ENCODE data around the gene ARAP2.

ARAP2 gene

DNA sequence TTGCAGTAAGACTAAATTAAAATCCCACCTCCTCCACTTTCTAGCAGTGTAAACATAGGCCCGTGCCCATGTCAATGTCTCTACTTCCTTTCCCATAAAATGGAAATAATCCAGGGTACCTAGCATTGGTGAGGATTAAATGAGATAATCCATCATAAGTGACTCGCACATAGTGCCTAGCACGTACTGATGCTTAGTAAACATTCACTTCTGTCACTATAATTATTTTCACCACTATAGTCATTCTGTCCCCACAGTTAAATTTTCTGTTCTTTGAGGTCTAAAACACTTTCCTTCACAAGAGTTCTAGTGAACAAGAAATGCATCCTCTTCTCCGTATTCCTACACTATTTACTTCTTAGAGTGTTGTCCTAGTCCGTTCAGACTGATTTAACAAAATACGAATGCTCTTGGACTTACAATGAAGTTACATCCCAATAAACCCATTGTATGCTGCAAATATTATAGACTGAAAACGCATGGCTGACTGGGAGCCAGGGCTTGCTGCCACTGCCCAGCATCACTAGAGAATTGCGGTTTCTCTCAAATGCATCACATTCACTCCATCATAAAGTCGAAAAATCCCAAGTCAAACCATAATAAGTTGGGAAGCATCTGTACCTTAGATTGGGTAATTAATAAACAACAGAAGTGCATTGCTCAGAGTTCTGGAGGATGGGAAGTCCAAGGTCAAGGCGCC is 10.6 kb downstream of the ARAP2 start:
- TF ChIP-seq CTCF (IDR thresholded peaks at IDR 0.05; ENCODE audit: insufficient read depth, low read depth, low read length, missing control alignments): no peak
- H3K4me3 ChIP-seq (ENCODE audit: low read depth, low read length): no peak overlapping the region
- DNase-seq (ENCODE audit: low read depth): no peak

DNA sequence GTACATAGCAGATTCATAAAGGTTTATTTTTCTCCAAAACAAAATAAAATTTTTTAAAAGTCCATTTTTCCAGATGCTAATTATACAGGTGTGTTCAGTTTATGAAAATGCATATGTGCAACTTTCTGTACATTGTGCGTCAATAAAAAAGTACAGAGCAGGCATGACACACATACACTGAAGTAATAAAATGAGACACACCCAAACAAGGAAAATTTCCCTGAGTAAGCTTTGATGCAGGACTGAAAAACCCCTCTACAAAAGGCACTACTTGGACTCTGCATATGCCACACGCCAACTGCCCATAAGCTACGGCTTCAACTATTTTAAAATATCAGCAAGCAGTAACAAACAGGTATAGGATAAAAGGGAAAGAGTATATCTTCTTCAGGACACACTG is 13.8 kb downstream of the ARAP2 start:
- H3K4me3 ChIP-seq (ENCODE audit: low read depth, low read length): no peak overlapping the region
- no peak for DNase-seq (ENCODE audit: low read depth)
- no peak for TF ChIP-seq CTCF (IDR thresholded peaks at IDR 0.05; ENCODE audit: insufficient read depth, low read depth, low read length, missing control alignments)

- H3K4me3 ChIP-seq (ENCODE audit: low read depth, low read length): no peak overlapping the region
- TF ChIP-seq CTCF (IDR thresholded peaks at IDR 0.05; ENCODE audit: insufficient read depth, low read depth, low read length, missing control alignments): no peak
- DNase-seq (ENCODE audit: low read depth): no peak
Observed at GRCh38 chr4:36227913-36228312, 16.4 kb downstream of the ARAP2 start.

DNA sequence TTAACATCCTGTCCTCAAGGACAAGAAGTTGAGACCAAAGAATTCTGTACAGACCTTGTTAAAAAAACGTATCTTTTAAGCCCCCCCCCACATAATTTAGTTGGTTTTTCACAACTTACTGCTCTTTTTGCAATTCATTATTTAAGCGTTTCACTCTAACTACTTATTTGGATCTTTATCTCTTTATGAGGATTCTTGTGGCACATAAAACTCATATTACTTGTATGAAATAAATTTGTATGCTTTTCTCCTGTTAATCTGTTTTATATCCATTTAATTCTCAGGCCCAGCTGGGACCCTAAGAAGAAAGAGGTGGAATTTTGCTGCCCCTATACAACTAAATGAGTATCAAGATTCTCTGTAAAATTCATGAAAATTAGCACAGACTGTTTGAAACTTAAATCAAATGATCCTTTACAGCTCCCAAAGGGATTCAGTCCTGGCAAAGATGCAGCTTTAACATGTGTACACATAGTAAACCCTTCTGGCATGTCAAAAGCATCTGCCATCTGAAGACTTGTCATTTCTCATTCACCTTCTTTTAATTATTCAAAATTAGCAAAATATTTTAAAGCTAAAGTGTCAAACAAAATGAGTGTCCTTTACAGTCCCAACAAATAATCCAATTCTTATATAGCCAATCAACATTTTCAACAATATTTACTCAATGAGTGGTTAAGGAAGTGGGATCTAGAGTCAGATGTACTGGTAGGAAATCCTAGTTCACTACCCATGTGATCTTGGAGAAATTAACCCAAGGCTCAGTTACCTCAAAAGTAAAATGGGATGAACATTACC is 17.7 kb downstream of the ARAP2 start:
- no peak for DNase-seq (ENCODE audit: low read depth)
- H3K4me3 ChIP-seq (ENCODE audit: low read depth, low read length): no peak overlapping the region
- no peak for TF ChIP-seq CTCF (IDR thresholded peaks at IDR 0.05; ENCODE audit: insufficient read depth, low read depth, low read length, missing control alignments)

DNA sequence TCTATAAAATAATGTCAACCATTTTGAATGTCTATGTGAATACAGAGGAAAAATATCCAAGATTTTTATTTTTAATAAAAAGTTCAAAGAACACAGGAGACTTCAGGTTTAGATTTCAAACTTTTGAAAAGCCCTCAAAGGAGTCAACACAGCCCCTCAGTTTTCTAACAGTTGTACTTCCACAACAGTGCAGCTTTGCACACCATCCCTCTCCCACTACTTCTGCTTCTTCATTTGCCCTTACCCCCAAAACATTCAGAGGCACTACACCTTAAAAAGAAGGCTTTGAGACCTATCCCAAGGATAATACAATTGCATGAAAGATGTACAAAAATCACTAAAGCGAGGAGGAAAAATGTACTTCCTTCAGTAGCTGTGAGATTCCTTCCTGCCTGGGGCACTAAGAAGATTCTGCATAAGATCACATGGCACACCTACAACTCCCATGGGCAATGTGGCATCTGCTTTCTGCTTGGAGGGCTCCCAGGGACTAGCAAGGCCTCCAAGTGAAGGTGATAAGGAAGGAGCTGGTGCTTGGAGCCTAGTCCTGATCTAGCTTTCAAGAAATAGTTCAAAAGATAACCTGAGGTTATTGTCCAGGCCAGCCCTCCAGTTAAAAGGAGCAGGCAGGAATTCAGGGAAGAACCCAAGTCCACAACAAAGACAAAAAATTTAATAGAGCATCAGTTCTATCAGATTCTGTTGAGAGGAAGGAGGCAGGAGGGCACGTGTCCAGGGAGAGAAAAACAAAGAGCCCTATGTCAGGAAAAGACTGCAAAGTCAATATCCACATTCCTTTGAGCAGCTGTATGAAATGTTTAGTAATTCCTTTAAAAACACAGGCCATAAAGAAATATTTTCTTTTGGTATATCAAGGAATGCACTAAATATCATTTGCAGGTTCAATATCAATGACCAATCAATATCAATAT is 19.1 kb downstream of the ARAP2 start:
- DNase-seq (ENCODE audit: low read depth): no peak
- no peak overlapping the region for H3K4me3 ChIP-seq (ENCODE audit: low read depth, low read length)
- no peak for TF ChIP-seq CTCF (IDR thresholded peaks at IDR 0.05; ENCODE audit: insufficient read depth, low read depth, low read length, missing control alignments)

- H3K4me3 ChIP-seq (ENCODE audit: low read depth, low read length): no peak overlapping the region
- no peak for DNase-seq (ENCODE audit: low read depth)
- TF ChIP-seq CTCF (IDR thresholded peaks at IDR 0.05; ENCODE audit: insufficient read depth, low read depth, low read length, missing control alignments): no peak
Observed at GRCh38 chr4:36222702-36223101, 21.6 kb downstream of the ARAP2 start.

Measured in GM12865 (cell line).